ENCODE data around the gene SINHCAF.
A peak's percentile ranks its signal among the peaks of the same experiment; 100 is the strongest.
"Not testable (repeated sequence)": the region's sequence is repeated elsewhere in the genome, so short reads cannot be mapped to it uniquely, and the experiment has no call there.

SINHCAF gene

GRCh38 chr12:31260840-31261239 lies 65.1 kb downstream of the SINHCAF start:
- no peak for DNase-seq

- no peak for DNase-seq
Observed at GRCh38 chr12:31259136-31259886, 66.6 kb downstream of the SINHCAF start.

- no peak for DNase-seq
Observed at GRCh38 chr12:31257784-31258183, 68.2 kb downstream of the SINHCAF start.

GRCh38 chr12:31251707-31252611 lies 74.0 kb downstream of the SINHCAF start:
- not testable (repeated sequence) for DNase-seq

- no peak for DNase-seq
Observed at GRCh38 chr12:31250179-31250578, 75.8 kb downstream of the SINHCAF start.

GRCh38 chr12:31249356-31249755 lies 76.6 kb downstream of the SINHCAF start:
- DNase-seq = no peak

- no peak for DNase-seq
Observed at GRCh38 chr12:31248815-31249214, 77.1 kb downstream of the SINHCAF start.

- DNase-seq = no peak
Observed at GRCh38 chr12:31248337-31248736, 77.6 kb downstream of the SINHCAF start.

GRCh38 chr12:31246470-31246850 lies 79.5 kb downstream of the SINHCAF start:
- DNase-seq = no peak

- no peak for DNase-seq
Observed at GRCh38 chr12:31245822-31246469, 80.0 kb downstream of the SINHCAF start.

GRCh38 chr12:31242418-31242817 lies 83.5 kb downstream of the SINHCAF start:
- DNase-seq = not testable (repeated sequence)

GRCh38 chr12:31238764-31239387 lies 87.1 kb downstream of the SINHCAF start:
- DNase-seq = no peak

- DNase-seq = not testable (repeated sequence)
Observed at GRCh38 chr12:31238333-31238732, 87.6 kb downstream of the SINHCAF start.

GRCh38 chr12:31236998-31237637 lies 88.8 kb downstream of the SINHCAF start:
- no peak for DNase-seq

GRCh38 chr12:31235868-31236395 lies 90.0 kb downstream of the SINHCAF start:
- DNase-seq = no peak

GRCh38 chr12:31234955-31235867 lies 90.7 kb downstream of the SINHCAF start:
- DNase-seq = peak; percentile 74

GRCh38 chr12:31234053-31234840 lies 91.7 kb downstream of the SINHCAF start:
- no peak for DNase-seq

- no peak for DNase-seq
Observed at GRCh38 chr12:31233061-31233730, 92.8 kb downstream of the SINHCAF start.

GRCh38 chr12:31232361-31232965 lies 93.5 kb downstream of the SINHCAF start:
- no peak for DNase-seq
